ENCODE measurements around the gene WNT7A.

Gene WNT7A

DNA sequence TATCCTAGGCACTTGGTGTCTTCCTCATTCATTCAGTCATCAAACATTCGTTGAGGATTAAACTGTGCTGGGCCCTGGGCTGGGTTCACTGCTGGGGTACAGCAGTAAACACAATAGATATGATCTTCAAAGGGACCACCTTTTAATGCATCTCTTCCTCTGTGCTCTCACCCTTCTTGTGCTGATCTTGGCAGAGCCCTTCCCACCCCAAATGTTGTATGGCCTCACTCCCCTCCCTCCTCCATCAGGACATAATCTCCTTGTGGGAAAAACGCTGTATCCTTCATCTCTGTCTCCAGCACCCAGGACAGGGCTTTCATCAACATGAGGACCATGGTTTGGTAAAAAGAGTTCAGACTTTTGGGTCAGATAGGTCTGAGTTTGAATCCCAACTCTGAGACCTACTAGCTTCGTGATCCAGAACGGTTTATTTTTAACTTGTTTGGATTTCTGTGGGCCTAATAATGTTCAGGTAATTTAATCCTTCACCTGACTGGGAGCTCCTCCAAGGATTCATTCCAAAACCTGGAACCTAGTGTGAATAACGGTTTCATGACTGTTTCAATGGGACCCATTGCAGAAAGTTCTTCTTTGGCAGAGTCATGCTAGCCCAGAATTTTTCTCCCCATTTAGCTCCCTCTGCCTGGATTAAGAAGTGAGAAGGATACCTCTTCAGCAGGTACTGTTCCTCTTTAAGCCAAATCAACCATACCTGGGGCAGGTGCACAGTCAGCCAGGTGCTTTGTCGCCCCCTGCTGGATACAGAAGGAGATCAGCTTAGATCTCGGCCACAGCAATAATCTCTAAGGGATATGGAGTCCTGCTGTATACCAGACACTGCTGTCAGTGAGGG, 5.2 kb upstream of the WNT7A start:
- DNase-seq, result peak; percentile 87

DNA sequence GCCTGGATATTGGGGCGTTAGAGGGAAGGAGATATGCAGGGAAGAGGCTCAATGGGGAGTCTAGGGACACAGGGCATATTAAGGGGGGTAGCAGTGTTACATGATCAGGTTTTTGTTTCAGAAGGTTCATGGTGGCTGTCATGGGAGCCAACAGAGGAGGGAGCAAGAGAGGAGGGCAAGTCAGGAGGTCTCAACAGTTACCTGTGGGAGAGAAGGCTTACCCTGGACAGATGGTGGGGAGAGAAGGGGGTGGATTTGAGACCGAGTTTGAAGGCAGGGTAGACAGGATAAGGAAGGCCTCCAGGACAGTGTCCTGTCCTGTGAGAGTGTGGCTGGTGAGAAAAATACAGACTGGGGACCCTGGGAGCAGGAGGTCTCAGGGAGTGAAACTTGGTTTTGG, 3.8 kb upstream of the WNT7A start:
- DNase-seq, result no peak

GRCh38 chr3:13882876-13883275, 3.0 kb upstream of the WNT7A start:
- no peak for DNase-seq

- no peak for DNase-seq
Observed at GRCh38 chr3:13881536-13882410, 1.9 kb upstream of the WNT7A start.

- no peak for DNase-seq
Observed at GRCh38 chr3:13880811-13881156, 913 bp upstream of the WNT7A start.

DNA sequence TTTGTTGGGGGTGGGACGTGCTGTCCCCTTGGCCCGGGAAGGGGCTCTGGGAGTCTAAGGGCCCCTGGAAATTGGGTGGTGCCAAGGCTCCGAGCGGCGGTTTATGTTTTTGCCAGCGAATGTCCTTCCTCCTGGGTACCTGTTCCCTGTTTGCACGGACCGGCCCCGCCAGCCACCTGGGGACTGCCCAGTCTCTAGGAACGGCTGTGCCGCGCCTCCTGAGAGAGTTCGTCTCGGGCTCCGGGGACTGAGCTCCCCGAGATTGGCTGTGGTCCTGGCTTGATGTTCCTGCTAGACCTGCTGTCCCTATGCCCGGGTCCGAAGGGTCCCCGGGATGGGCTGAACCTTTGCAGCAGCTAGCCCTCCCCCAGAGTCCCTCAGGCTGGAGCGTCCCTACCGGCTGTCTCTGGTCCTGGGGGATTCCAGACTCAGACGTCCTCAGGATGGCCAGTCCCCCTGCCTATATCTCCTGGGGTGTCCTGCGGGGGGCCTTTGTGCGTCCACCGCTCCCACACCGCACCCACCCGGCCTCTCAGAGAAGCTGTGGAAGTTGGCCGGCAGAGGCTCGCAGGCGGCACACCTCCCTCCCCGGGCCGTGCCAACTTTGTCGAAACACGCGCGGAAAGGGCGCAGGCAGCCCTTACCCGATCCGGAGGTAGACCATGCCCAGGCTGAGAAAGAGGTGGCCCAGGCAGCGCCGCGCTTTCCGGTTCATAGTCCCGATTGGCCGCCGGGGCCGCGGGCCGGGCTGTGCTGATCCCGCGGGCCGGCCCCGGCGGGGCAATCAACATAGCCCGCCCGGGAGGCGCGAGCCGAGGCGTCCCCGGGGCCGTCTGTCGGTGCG, 547 bp downstream of the WNT7A start:
- peak; percentile 20 for DNase-seq

DNA sequence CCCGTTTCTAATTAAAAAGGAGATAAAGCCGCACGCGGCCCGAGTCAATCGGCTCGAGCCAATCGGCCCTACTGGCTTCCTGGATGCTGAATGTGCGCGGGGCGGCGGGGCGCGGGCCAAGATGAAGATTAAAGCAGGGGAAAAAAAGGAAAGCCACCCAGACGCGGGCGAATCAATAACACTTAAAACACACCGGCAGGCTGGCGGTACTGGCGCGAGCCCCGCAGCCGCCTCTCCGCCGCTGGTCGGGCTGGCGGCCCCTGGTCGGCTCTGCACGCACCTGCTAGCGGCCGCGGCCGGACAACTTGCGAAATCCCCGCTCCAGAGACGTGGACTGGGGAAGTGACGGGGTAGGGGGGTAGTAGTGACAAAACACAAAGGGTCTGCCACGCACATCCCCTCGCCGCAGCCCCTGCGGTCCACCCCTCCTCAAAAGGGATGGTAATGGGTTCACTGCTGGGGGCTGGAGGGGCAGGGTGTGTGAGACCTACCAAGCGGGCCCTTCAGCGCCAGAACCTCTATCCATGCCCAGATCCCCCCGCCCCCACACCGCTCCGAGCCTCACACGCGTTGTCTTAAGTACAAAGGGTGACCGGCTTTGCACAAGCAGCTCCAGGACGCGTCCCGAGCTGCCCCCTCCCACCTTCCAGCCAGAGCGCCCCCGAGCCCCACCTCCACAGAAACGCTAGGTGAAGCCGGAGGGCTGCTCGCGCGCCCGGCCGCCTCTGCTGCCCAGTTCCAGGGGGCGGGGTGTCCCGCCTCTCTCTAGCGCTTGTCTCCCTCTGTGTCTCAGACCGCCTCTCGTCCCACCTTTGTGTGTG, 1.4 kb downstream of the WNT7A start:
- DNase-seq, result peak; percentile 47

DNA sequence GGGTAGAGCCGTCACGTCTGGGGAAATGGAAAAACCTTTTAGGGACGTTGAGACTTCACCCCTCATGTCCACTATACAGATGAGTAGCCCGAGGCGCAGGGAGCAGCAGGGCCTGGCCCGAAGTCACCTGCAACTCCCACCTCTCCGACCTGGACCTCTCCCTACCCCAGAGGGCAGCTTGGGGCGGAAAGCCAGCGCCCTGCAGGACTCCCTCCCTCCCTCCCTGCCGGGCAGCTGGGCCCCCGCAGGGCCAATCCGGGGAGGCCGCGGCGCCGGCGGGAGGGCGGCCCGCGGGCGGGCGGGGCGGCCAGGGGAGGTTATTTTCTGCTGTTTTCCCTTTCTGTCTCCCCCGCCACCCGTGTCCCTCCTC, 2.0 kb downstream of the WNT7A start:
- no peak for DNase-seq

DNA sequence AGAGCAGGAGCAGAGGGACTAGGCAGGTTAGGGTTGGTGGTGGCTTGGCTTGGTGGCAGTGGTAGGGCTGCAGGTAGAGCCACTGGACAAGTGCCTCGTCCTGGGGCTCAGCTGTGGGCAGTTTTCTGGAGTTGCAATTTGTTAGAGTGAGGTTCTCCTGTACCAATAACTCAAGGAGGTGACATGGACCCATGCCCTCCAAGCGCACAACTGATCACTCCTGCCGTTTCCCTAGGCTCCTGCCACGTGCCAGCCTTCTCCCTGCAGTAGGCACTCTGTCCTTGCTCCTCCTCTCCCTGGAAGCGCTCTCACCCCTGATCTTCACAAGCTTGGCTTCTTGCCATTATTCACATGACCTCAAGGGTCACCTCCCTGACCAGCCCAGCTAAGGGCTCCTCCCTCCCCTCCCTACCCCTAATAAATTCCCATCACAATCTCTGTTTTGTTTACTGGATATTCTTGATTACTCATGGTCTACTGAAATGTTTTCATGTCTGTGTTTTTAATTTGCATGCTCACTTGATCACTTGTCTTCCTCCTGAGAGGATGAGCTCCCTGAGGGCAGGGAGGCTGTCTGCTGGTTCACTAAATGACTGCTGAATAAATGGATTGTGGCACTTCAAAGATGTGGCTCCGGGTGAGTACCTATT, 3.3 kb downstream of the WNT7A start:
- DNase-seq, result no peak

DNA sequence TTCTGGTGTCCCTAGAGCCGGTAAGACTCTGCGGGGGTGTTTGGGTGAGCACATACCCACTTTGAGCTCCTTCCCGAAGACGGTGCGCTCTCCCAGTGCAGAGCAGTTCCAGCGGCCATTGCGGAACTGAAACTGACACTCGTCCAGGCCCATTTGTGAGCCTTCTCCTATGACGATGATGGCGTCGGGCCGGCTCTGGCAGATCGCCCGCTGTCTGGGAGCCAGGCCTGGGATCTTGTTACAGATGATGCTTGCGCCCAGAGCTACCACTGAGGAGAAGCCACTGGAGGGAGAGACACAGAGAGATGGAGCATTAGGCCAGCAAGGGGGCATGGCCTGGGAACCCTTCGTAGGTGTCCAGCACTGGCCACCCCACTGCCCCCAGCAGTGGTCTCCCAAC, 5.0 kb downstream of the WNT7A start:
- no peak for DNase-seq

DNA sequence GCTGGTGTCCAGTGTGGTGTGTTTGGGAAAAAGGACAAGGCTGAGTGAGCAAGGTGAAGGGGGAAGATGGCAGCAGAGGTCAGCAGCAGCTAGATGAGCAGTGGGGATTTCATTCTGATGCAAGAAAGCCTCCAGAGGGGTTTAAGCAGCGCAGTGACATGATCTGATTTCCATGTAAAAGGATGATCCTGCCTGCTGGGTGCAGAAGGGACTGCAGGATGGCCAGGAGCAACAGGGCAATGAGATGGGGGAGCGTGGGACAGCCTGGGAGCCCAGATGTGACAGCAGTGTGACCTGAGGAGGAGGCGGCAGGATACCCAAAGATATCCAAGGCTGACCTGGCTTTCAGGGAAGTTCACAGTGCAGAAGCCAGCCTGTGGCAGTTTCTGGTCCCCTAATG, 6.1 kb downstream of the WNT7A start:
- DNase-seq, result no peak

DNA sequence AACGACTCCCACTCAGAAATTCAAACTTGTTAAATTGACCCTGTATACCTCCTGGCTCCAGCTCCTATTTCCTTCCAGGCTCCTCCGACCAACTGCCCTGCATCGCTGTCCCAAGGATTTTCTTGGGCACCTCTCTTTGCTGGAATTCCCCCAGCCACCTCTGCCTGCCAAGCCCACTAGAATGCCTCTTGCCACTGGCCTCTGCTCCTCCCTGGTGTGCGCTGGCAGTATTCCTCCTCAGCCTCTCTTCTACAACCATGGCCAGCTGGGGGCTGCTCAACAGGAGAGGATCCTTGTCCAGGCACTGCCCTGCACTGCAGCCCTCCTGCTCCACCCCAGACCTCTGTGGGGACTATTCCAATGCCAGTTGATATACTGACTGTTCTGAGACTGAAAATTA, 7.4 kb downstream of the WNT7A start:
- no peak for DNase-seq

DNA sequence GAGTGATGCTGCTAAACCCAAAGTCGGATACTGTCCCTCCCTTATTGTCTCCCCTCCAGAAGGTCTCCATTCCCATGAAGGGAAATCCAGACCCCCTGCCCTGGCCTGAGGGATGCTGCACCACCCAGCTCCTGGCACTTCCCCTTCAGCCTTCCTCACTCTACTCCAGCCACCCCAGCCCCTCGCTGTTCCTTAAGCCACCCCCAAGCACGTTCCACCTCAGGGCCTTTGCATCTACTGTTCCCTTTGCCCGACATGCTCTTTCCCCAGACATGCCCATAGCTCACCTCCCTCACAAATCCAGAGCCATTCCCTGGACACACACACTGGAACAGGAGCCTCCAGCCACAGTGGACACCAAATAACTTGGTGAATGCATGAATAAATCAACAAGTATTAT, 8.1 kb downstream of the WNT7A start:
- DNase-seq, result no peak

GRCh38 chr3:13870902-13871301, 9.0 kb downstream of the WNT7A start:
- no peak for DNase-seq

DNA sequence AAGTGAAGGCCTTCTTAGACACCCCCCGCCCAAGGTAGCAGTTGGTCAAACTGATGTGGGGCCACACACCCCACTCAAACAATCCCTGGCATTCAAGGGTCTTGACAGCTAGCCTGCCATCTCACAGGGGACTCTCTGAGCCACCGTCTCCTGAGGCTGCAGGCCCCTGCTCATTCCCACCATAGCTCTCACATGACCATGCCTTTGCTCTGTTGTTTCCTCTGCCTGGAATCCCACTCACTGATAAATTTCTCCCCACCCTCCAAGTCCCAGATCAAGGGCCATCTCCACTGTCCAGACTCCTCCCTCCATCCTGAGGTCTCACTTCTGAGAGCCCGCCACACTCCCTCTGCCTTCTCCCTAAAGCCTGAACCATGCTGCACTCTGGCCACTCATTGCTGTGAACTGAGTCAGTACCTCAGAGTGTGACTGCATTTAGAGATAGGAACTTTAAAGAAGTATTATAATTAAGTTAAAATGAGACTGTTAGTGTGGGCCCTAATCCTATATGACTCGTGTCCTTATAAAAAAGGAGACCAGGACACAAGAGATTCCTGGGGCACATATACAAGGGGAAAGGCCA, 10.0 kb downstream of the WNT7A start:
- DNase-seq, result no peak

GRCh38 chr3:13868844-13869724, 10.8 kb downstream of the WNT7A start:
- no peak for DNase-seq

DNA sequence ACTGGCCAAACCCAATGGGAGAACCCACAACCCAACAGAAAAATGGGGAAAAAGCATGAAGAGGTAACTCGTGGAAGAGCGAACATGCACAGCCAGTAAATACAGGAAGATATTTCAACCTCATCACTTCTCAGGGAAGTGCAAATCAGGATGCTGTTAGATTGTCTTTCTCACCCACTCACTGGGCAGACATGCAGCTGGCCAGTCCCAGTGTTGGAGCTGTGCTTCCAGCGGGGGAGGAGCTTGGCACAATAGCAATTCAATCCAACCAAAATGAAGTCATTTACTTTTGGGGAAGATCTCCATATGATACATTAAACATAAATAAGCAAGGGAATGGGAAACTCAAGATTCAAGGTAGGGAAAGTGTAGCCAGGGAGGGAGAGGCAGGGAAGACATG, 12.1 kb downstream of the WNT7A start:
- no peak for DNase-seq

DNA sequence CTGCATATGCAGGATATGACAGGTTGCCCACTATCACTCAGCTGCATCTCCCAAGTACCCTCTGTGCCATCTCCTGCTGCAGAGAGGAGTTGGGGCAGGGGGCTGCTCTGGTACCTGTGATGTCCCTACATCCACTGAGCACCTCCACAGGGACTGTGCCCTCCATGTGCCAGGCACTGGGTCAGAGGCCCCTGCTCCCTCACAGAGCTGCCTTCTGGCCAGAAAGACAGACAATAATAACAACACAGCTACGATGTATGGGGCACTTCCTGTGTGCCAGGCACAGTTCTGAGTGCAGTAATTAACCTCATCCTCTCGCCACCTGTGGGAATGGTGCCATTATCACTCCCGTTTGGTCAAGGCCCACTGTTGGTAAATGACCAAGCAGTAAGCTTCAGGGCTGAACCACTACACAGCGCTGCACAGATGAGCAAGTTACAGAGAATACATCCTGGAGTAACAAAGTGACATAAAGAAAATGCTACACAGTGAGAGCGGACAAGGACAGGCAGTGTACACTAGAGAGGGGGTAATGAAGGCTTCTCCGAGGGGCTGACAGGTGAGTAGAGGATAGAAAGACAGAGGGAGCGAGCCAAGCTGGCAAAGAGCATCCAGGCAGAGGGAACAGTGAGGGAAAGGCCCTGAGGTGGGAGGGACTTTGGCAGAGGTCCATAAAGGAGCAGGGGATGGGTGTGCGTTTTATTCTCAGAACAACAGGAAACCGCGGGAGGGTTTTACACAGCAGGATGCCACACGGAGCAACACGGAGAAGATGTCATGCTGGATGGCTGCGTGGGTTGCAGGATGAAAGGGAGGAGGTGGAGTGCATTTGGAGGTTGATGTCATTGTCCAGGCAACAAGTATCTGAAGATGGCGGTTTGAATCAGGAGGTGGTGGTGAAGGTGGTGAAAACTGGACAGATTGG, 13.6 kb downstream of the WNT7A start:
- peak; percentile 79 for DNase-seq

GRCh38 chr3:13865581-13865980, 14.3 kb downstream of the WNT7A start:
- no peak for DNase-seq

Measured in CD4-positive, alpha-beta T cell treated with Interleukin-6 for 4 hours (primary cell).